ENCODE measurements around the gene PCTP. TPM values are rescaled to one million over a fixed set of nuclear protein-coding genes. Genes with fewer than 3 reads are reported as not detected.

The PCTP gene
- total and polyA plus RNA-seq, 7 experiments from 2014 or later = 1.2 to 7.4 (median 3.2) TPM

DNA sequence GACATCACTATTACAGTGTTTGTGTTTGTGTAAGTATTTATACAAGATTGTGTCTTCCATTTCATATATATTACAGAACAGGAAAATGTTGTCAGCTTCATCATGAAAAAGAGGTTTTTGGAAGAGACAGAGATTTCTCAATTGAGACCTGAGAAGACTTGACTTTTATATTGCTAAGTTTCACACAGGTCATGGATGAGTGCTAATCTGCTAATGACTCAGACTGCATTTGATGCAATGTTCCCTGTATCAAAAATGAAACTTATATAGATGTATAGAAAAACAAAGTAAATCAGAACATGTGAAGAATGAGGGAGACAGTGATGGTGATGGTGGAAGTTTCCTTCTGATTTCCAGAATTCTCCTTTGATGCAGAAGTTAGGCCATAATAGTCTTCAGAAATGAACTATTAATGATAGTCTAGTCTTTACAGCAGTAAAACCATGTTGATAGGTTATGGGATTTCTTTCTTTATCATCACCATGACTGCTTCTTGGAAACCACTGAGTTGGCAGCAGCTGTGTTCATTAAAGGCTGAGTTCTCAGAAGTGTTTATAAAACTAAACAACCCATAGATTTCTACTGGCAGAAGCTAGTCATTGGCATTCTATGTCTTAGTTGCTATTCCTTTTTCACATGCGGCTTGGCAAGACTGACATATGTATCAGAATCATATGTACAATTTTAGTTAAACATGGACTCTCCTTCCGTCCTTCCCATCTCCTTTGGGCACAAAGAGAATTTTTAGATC, 56.1 kb downstream of the PCTP start:
- no peak overlapping the region for H3K27ac Mint-ChIP-seq
- intact Hi-C loops (cut with micrococcal nuclease) = no loop called here

DNA sequence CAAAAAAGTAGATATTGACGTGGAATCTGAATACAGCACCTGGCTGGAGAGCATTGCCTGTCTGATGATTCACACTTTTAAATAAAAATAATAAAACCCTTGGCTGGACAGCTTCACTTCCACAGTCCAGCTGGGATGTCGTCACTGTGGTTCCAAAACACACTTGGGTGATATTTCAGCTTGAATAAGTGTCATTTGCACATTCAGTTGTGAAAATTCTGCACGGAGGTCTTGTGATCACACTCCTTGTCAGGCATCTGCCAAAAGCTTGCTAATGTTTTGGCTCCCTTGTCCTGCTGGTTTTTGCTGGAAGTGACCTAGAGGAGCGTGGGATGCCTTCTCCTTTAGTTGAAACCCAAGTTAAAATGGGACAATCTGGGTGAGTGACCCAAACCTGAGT, 60.7 kb downstream of the PCTP start:
- Mint-ChIP-seq H3K4me3 (no peak overlapping the region), H3K36me3 (no peaks in the 10 kb centered on the region), H3K27ac (no peak overlapping the region), H3K27me3 (peaks cover 6 to 30% (median 18%) of the 10 kb centered on the region in 5 donors), H3K9me3 (no peaks in the 10 kb centered on the region), H3K4me1 (peaks cover 0 to 3% (median 0%) of the 10 kb centered on the region in 7 donors)
- Histone ChIP-seq H3K4me1 (ENCODE audit: control insufficient read depth in 2 of 2, insufficient read depth in 2 of 2, low read length in 2 of 2) (no peaks in the 10 kb centered on the region), H3K27ac (ENCODE audit: low read depth, low read length) (no peak overlapping the region), H3K36me3 (ENCODE audit: control insufficient read depth in 2 of 3, insufficient read depth in 3 of 3, low read length in 3 of 3) (no peaks in the 10 kb centered on the region), H3K27me3 (ENCODE audit: control insufficient read depth in 2 of 2, insufficient read depth in 2 of 2, low read length in 2 of 2) (no peaks in the 10 kb centered on the region), H3K4me3 (ENCODE audit: low read length) (no peak overlapping the region), H3K9me3 (ENCODE audit: control insufficient read depth in 2 of 3, low read length in 3 of 3) (no peaks in the 10 kb centered on the region)
- DNase-seq (no peak), ATAC-seq (no peak)
- ChIA-PET POLR2A (no interaction called here), CTCF (no interaction called here)
- intact Hi-C loops (cut with micrococcal nuclease) = no loop called here

More for the DNA sequence above, 56.1 kb downstream of the PCTP start:
- ATAC-seq = no peak
- Histone ChIP-seq H3K27ac (ENCODE audit: low read depth, low read length) (no peak overlapping the region), H3K27me3 (ENCODE audit: control insufficient read depth in 2 of 2, insufficient read depth in 2 of 2, low read length in 2 of 2) (no peaks in the 10 kb centered on the region), H3K4me1 (ENCODE audit: control insufficient read depth in 2 of 2, insufficient read depth in 2 of 2, low read length in 2 of 2) (no peaks in the 10 kb centered on the region), H3K4me3 (ENCODE audit: low read length) (no peak overlapping the region), H3K36me3 (ENCODE audit: control insufficient read depth in 2 of 3, insufficient read depth in 3 of 3, low read length in 3 of 3) (no peaks in the 10 kb centered on the region), H3K9me3 (ENCODE audit: control insufficient read depth in 2 of 3, low read length in 3 of 3) (no peaks in the 10 kb centered on the region)
- H3K36me3 Mint-ChIP-seq = no peaks in the 10 kb centered on the region
- H3K4me1 Mint-ChIP-seq = peaks cover 0 to 4% (median 0%) of the 10 kb centered on the region in 7 donors
- ChIA-PET POLR2A (no interaction called here), CTCF (interaction anchor here (0.6 kb wide), 1 partner anchor 12 kb away, joined by 3 read pairs; no protein-coding TSS in a partner anchor)
- peaks cover 0 to 27% (median 6%) of the 10 kb centered on the region in 11 donors for H3K9me3 Mint-ChIP-seq
- no peak for DNase-seq
- H3K27me3 Mint-ChIP-seq = peaks cover 0 to 7% (median 4%) of the 10 kb centered on the region in 5 donors
- H3K4me3 Mint-ChIP-seq = no peak overlapping the region

DNA sequence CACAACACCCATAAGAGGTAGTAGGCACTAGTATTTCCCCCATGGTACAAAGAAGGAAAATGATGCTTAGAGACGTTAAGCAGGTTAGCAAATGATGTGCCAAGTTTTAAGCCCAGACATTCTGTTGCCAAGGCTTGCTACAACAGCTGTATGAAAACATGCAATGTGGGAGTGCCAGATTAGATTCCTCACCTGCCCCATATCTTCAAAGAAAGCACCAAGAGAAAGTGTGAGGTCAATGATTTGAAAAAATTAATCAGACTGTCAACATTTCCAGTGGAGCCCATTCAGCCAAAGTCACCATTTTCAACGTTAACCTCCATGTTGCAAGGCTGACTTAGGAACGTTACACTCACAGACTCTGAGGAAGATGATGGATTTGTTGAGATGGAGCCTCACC, 61.5 kb downstream of the PCTP start:
- Mint-ChIP-seq H3K27me3 (peaks cover 8 to 34% (median 22%) of the 10 kb centered on the region in 5 donors), H3K27ac (no peak overlapping the region), H3K4me3 (no peak overlapping the region), H3K36me3 (no peaks in the 10 kb centered on the region), H3K9me3 (no peaks in the 10 kb centered on the region), H3K4me1 (no peaks in the 10 kb centered on the region)
- Histone ChIP-seq H3K36me3 (ENCODE audit: control insufficient read depth in 2 of 3, insufficient read depth in 3 of 3, low read length in 3 of 3) (no peaks in the 10 kb centered on the region), H3K4me3 (ENCODE audit: low read length) (no peak overlapping the region), H3K27me3 (ENCODE audit: control insufficient read depth in 2 of 2, insufficient read depth in 2 of 2, low read length in 2 of 2) (no peaks in the 10 kb centered on the region), H3K9me3 (ENCODE audit: control insufficient read depth in 2 of 3, low read length in 3 of 3) (no peaks in the 10 kb centered on the region), H3K4me1 (ENCODE audit: control insufficient read depth in 2 of 2, insufficient read depth in 2 of 2, low read length in 2 of 2) (no peaks in the 10 kb centered on the region), H3K27ac (ENCODE audit: low read depth, low read length) (no peak overlapping the region)
- ATAC-seq (no peak), DNase-seq (no peak)
- intact Hi-C loops (cut with micrococcal nuclease) = no loop called here
- ChIA-PET POLR2A (no interaction called here), CTCF (no interaction called here)

DNA sequence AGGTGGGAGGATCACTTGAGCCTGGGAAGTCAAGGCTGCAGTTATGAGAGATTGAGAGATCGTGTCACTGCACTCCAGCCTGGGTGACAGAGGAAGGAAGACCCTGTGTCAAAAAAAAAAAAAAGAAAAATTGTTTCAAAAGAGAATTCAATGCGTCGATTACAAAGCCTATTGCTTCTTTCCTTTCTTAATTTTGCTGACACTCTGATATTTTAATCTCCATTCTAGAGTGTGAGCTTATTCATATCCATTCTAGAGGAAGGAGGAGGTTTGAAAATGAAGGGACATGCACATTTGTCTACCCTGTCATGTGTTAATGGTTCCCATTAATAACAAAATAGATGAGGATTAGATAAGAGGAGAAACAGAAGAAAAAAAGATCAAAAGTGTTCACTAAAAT, 63.1 kb downstream of the PCTP start:
- H3K4me3 Mint-ChIP-seq = no peak overlapping the region
- no peaks in the 10 kb centered on the region for H3K4me1 Mint-ChIP-seq
- Histone ChIP-seq H3K27me3 (ENCODE audit: control insufficient read depth in 2 of 2, insufficient read depth in 2 of 2, low read length in 2 of 2) (no peaks in the 10 kb centered on the region), H3K4me3 (ENCODE audit: low read length) (no peak overlapping the region), H3K36me3 (ENCODE audit: control insufficient read depth in 2 of 3, insufficient read depth in 3 of 3, low read length in 3 of 3) (no peaks in the 10 kb centered on the region), H3K9me3 (ENCODE audit: control insufficient read depth in 2 of 3, low read length in 3 of 3) (no peaks in the 10 kb centered on the region), H3K4me1 (ENCODE audit: control insufficient read depth in 2 of 2, insufficient read depth in 2 of 2, low read length in 2 of 2) (no peaks in the 10 kb centered on the region), H3K27ac (ENCODE audit: low read depth, low read length) (no peak overlapping the region)
- POLR2A ChIA-PET = no interaction called here
- DNase-seq (no peak), ATAC-seq (no peak)
- intact Hi-C loops (cut with micrococcal nuclease) = no loop called here
- CTCF ChIA-PET = no interaction called here
- no peak overlapping the region for H3K27ac Mint-ChIP-seq
- no peaks in the 10 kb centered on the region for H3K36me3 Mint-ChIP-seq
- peaks cover 11 to 47% (median 28%) of the 10 kb centered on the region in 5 donors for H3K27me3 Mint-ChIP-seq
- peaks cover 0 to 4% (median 0%) of the 10 kb centered on the region in 11 donors for H3K9me3 Mint-ChIP-seq

DNA sequence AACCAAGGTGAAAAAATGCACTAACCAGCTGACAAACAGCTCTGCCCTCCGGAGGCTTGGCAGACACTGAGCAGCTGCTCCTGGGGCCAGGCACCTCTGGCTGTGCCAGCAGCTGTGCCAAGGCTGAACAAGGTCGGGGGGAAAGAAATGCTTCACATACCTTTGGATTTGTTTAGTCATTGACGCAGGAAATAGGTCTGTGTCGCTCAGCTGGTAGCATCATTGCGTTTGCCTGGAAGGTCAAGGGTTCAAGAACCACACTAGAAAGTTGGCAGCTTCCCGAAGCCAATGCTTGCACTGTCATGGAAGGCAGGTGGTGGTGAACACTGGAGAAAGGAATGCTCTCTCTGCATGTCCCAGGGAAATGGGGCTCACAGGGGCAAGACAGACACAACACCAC, 63.5 kb downstream of the PCTP start:
- H3K9me3 ChIP-seq (ENCODE audit: control insufficient read depth in 2 of 3, low read length in 3 of 3) = no peaks in the 10 kb centered on the region
- H3K27me3 ChIP-seq (ENCODE audit: control insufficient read depth in 2 of 2, insufficient read depth in 2 of 2, low read length in 2 of 2) = no peaks in the 10 kb centered on the region
- H3K4me3 Mint-ChIP-seq = no peak overlapping the region
- H3K4me1 Mint-ChIP-seq = no peaks in the 10 kb centered on the region
- DNase-seq (no peak), ATAC-seq (no peak)
- H3K27ac Mint-ChIP-seq = no peak overlapping the region
- H3K9me3 Mint-ChIP-seq = peaks cover 0 to 4% (median 0%) of the 10 kb centered on the region in 11 donors
- H3K4me1 ChIP-seq (ENCODE audit: control insufficient read depth in 2 of 2, insufficient read depth in 2 of 2, low read length in 2 of 2) = no peaks in the 10 kb centered on the region
- no peak overlapping the region for H3K4me3 ChIP-seq (ENCODE audit: low read length)
- ChIA-PET POLR2A (no interaction called here), CTCF (no interaction called here)
- H3K36me3 Mint-ChIP-seq = no peaks in the 10 kb centered on the region
- intact Hi-C loops (cut with micrococcal nuclease) = no loop called here
- H3K27ac ChIP-seq (ENCODE audit: low read depth, low read length) = no peak overlapping the region
- H3K27me3 Mint-ChIP-seq = peaks cover 11 to 47% (median 28%) of the 10 kb centered on the region in 5 donors
- no peaks in the 10 kb centered on the region for H3K36me3 ChIP-seq (ENCODE audit: control insufficient read depth in 2 of 3, insufficient read depth in 3 of 3, low read length in 3 of 3)

DNA sequence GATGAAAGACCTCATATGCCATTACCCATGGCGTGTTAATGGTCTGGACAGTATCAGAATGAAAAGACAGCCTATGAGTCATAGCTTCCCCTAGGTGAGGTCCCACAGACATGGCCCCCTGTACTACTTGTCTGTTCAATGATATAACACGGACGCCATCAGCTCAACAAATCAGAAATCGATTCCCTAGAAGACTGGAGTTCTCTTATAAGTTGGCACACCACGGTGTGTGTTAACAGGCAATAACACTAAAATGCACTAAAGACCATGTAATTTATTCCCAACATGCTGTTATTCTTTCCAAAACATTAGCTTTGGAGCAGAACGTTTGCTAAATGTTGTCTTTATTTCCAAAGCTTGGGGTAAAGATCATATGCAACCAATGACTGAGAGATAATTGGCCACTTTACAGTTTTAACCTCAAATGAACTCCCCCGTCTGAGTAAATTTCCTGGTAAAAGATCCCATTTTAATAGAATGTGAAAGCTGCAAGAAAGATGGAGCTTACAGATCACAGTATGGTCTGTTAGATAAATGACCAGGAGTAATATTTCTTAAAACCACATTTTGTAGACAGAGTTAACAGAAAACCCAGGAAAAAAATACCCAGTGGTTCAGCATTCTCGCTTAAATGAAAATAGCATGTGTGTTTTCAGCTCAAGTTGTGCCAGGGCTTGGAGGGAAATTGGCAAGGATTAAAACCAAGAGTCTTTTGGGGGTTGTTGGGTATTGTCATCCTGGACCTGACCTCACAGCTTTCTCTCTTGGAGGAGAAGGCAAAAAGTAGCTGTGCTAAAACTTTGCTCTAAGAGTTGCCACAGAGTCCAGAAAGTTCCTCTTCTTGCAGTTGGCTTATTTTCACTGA, 65.9 kb downstream of the PCTP start:
- Mint-ChIP-seq H3K36me3 (no peaks in the 10 kb centered on the region), H3K4me1 (no peaks in the 10 kb centered on the region), H3K27me3 (peaks cover 11 to 51% (median 28%) of the 10 kb centered on the region in 5 donors), H3K27ac (no peak overlapping the region), H3K9me3 (peaks cover 0 to 12% (median 3%) of the 10 kb centered on the region in 11 donors), H3K4me3 (no peak overlapping the region)
- Histone ChIP-seq H3K4me3 (ENCODE audit: low read length) (no peak overlapping the region), H3K27me3 (ENCODE audit: control insufficient read depth in 2 of 2, insufficient read depth in 2 of 2, low read length in 2 of 2) (no peaks in the 10 kb centered on the region), H3K27ac (ENCODE audit: low read depth, low read length) (no peak overlapping the region), H3K36me3 (ENCODE audit: control insufficient read depth in 2 of 3, insufficient read depth in 3 of 3, low read length in 3 of 3) (no peaks in the 10 kb centered on the region), H3K4me1 (ENCODE audit: control insufficient read depth in 2 of 2, insufficient read depth in 2 of 2, low read length in 2 of 2) (no peaks in the 10 kb centered on the region), H3K9me3 (ENCODE audit: control insufficient read depth in 2 of 3, low read length in 3 of 3) (no peaks in the 10 kb centered on the region)
- ATAC-seq (no peak), DNase-seq (no peak)
- ChIA-PET POLR2A (no interaction called here), CTCF (no interaction called here)
- intact Hi-C loops (cut with micrococcal nuclease) = no loop called here
